ENCODE results near the gene EYS.

DNA sequence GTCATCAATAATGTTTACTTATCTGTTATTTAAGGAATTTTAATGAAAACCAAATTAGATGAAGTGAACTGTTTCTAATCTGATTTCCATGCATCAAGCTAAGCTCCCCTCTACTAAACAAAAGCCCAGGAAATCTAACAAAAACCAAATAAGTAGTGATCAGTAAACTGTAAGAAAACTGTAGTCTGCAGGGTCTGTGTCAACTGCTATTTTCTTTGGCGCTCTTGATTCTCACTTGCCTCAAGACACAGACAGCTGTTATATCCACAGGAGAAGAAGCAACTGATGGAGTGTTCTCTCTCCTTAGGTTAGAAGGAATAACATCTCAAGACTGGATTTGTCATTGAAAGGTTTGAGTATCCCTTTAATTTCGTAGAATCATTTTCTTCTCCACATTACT lies 1777.9 kb downstream of the EYS start:
- TF ChIP-seq, protein P1, sequence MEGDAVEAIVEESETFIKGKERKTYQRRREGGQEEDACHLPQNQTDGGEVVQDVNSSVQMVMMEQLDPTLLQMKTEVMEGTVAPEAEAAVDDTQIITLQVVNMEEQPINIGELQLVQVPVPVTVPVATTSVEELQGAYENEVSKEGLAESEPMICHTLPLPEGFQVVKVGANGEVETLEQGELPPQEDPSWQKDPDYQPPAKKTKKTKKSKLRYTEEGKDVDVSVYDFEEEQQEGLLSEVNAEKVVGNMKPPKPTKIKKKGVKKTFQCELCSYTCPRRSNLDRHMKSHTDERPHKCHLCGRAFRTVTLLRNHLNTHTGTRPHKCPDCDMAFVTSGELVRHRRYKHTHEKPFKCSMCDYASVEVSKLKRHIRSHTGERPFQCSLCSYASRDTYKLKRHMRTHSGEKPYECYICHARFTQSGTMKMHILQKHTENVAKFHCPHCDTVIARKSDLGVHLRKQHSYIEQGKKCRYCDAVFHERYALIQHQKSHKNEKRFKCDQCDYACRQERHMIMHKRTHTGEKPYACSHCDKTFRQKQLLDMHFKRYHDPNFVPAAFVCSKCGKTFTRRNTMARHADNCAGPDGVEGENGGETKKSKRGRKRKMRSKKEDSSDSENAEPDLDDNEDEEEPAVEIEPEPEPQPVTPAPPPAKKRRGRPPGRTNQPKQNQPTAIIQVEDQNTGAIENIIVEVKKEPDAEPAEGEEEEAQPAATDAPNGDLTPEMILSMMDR (IDR thresholded peaks at IDR 0.05; ENCODE audit: low read depth, low read length, poor library complexity, severe bottlenecking): no peak
- no peak for TF ChIP-seq EZH2phosphoT487 (IDR thresholded peaks at IDR 0.05; ENCODE audit: borderline replicate concordance, low read length)
